ENCODE results near the gene ASTN2.

The ASTN2 gene

GRCh38 chr9:117021906-117022305 lies 393.0 kb downstream of the ASTN2 start:
- no peaks in the 10 kb centered on the region for H4K20me1 ChIP-seq (ENCODE audit: insufficient read depth)
- TF ChIP-seq CTCF (conservative IDR thresholded peaks at IDR 0.05; ENCODE audit: low read depth, low read length): no peak

GRCh38 chr9:117018966-117019617 lies 395.8 kb downstream of the ASTN2 start:
- no peak overlapping the region for H3K4me3 ChIP-seq (IDR thresholded peaks at IDR 0.05; ENCODE audit: insufficient read depth, low read depth, low read length)
- H3K4me1 ChIP-seq (ENCODE audit: low read depth, poor library complexity, severe bottlenecking): no peaks in the 10 kb centered on the region
- no peaks in the 10 kb centered on the region for H3K79me2 ChIP-seq (ENCODE audit: insufficient read depth, low read depth)
- no peaks in the 10 kb centered on the region for H4K20me1 ChIP-seq (ENCODE audit: insufficient read depth)
- no peak overlapping the region for H3K4me2 ChIP-seq
- no peak overlapping the region for H3K9ac ChIP-seq
- TF ChIP-seq CTCF (conservative IDR thresholded peaks at IDR 0.05; ENCODE audit: low read depth, low read length): no peak
- no peaks in the 10 kb centered on the region for H3K27me3 ChIP-seq (ENCODE audit: insufficient read depth, low read depth)
- no peaks in the 10 kb centered on the region for H3K36me3 ChIP-seq (ENCODE audit: insufficient read depth)
- no peak overlapping the region for H2AFZ ChIP-seq (ENCODE audit: low read depth)
- H3K27ac ChIP-seq: no peak overlapping the region

More at GRCh38 chr9:117021906-117022305, 393.0 kb downstream of the ASTN2 start:
- H3K4me2 ChIP-seq: no peak overlapping the region
- no peaks in the 10 kb centered on the region for H3K27me3 ChIP-seq (ENCODE audit: insufficient read depth, low read depth)
- no peak overlapping the region for H3K4me3 ChIP-seq (IDR thresholded peaks at IDR 0.05; ENCODE audit: insufficient read depth, low read depth, low read length)
- H3K27ac ChIP-seq: no peak overlapping the region
- H2AFZ ChIP-seq (ENCODE audit: low read depth): no peak overlapping the region
- no peaks in the 10 kb centered on the region for H3K4me1 ChIP-seq (ENCODE audit: low read depth, poor library complexity, severe bottlenecking)
- H3K9ac ChIP-seq: no peak overlapping the region
- no peaks in the 10 kb centered on the region for H3K79me2 ChIP-seq (ENCODE audit: insufficient read depth, low read depth)
- H3K36me3 ChIP-seq (ENCODE audit: insufficient read depth): no peaks in the 10 kb centered on the region

DNA sequence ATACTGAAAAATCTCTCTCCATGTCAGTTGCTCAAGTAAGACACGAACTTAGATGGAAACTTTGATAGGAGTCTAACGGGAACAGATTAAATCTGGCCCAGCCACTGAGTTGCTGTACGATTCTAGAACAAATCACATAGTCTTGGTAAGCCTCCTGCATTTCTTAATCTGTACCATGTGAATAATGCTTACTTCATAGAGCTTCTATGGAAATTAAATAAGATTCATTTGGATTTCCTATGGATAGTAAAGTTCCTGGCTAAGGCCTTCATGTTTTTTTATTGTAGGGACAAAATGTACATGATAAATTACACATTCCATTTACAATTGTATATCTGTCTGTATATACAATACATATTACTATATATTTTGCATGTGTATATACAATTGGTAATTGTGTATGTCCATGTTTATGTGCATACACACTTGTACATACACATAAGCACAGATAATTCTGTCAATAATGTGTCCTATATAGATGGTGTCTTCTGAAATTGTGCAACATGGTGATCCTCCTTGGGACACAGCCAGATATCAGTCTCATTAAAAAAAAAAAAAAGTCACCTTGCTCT lies 397.4 kb downstream of the ASTN2 start:
- Histone ChIP-seq H3K27ac (no peak overlapping the region), H3K27me3 (ENCODE audit: insufficient read depth, low read depth) (no peaks in the 10 kb centered on the region), H3K79me2 (ENCODE audit: insufficient read depth, low read depth) (no peaks in the 10 kb centered on the region), H3K36me3 (ENCODE audit: insufficient read depth) (no peaks in the 10 kb centered on the region), H4K20me1 (ENCODE audit: insufficient read depth) (no peaks in the 10 kb centered on the region), H3K4me2 (no peak overlapping the region), H3K9ac (no peak overlapping the region), H3K4me1 (ENCODE audit: low read depth, poor library complexity, severe bottlenecking) (no peaks in the 10 kb centered on the region), H3K4me3 (IDR thresholded peaks at IDR 0.05; ENCODE audit: insufficient read depth, low read depth, low read length) (no peak overlapping the region), H2AFZ (ENCODE audit: low read depth) (no peak overlapping the region)
- no peak for TF ChIP-seq CTCF (conservative IDR thresholded peaks at IDR 0.05; ENCODE audit: low read depth, low read length)

DNA sequence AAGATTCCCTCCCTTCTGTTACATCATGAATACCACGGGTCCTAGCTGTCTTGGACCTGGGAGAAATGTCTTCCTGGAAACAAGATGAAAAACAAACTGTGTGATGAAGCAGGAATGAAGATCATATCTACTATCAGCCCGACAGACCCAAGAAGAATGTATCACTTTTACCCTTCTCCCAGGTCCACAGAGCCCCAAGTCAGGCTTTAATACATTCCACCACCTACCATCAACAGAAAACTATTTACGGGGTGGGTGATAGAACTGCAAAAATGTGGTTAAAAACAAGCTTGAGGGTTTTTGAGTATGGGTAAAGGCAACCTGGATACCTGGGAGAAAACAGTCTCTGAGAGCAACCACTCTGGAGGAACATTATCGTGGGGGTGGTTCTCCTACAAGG lies 400.8 kb downstream of the ASTN2 start:
- Histone ChIP-seq H2AFZ (ENCODE audit: low read depth) (no peak overlapping the region), H3K4me2 (no peak overlapping the region), H3K4me1 (ENCODE audit: low read depth, poor library complexity, severe bottlenecking) (no peaks in the 10 kb centered on the region), H3K79me2 (ENCODE audit: insufficient read depth, low read depth) (no peaks in the 10 kb centered on the region), H3K4me3 (IDR thresholded peaks at IDR 0.05; ENCODE audit: insufficient read depth, low read depth, low read length) (no peak overlapping the region), H3K36me3 (ENCODE audit: insufficient read depth) (no peaks in the 10 kb centered on the region), H3K27me3 (ENCODE audit: insufficient read depth, low read depth) (no peaks in the 10 kb centered on the region), H3K27ac (no peak overlapping the region), H4K20me1 (ENCODE audit: insufficient read depth) (no peaks in the 10 kb centered on the region), H3K9ac (no peak overlapping the region)
- no peak for TF ChIP-seq CTCF (conservative IDR thresholded peaks at IDR 0.05; ENCODE audit: low read depth, low read length)
